ENCODE data around the gene PLK5.

The PLK5 gene

DNA sequence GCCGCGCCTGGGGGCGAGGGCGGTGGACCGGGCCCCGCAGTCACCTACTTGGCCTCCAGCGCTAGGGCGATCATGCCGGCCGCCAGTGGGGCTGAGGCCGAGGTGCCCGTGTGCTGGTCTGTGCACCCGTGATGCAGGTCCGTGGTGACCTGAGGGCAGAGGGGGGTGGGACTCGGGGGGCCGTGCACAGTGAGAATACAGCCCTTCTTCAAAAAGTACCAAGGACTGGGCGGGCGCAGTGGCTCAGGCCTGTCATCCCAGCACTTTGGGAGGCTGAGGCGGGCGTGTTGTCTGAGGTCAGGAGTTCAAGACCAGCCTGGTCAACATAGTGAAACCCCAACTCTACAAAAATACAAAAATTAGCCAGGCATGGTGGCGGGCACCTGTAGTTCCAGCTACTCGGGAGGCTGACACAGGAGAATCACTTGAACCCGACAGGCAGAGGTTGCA, 39.9 kb upstream of the PLK5 start:
- Histone ChIP-seq H3K36me3 (ENCODE audit: insufficient read depth, low read length) (no peaks in the 10 kb centered on the region), H3K27me3 (ENCODE audit: control insufficient read depth in 1 of 2, insufficient read depth in 2 of 2, low read length in 2 of 2) (no peaks in the 10 kb centered on the region), H3K4me3 (ENCODE audit: low read depth in 1 of 2, low read length in 2 of 2) (no peak overlapping the region), H3K27ac (ENCODE audit: low read depth, low read length) (no peak overlapping the region), H3K9me3 (ENCODE audit: low read length) (no peaks in the 10 kb centered on the region), H3K9ac (ENCODE audit: low read length) (no peak overlapping the region), H3K4me1 (ENCODE audit: insufficient read depth, low read length) (no peaks in the 10 kb centered on the region)

DNA sequence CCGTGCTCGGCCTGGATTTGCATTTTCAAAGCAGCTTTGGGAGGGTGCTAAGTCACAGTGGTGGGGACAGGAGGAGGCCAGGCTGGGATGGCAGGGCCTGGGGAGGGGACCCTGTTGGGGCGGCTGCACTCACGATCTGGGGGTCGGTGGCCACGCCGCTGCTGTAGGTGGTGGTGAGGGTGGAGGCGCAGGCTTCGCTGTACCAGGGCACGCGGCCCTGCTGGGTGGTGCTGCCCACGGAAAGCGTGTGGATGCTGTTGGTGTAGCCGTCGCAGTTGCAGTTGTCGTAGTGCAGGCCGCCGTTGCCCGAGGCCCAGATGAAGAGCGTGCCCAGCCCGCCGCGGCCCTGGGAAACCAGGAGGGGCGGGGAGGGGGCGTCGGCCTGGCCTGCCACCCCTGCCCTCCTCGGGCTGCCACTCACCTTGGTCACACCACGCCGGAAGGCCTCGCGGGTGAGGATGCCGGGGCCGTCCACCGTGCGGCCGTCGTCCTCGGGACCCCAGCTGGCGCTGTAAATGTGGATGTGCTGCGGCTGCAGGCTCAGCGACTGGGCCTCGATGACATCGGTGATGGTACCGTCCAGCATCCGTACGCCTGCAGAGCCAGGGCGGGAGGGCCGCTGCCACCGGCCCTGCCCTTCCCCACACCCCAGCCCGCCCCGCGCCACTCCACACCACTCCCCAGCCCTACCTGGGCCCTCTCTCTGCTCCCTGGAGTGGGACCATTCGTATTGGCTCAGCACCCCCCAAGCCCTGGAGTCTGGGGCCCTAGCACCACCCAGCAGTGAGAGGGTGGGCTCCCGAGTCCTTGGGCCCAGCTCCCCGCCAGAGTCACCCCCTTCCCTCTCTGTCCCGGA, 36.9 kb upstream of the PLK5 start:
- Histone ChIP-seq H3K9ac (ENCODE audit: low read length) (no peak overlapping the region), H3K27me3 (ENCODE audit: control insufficient read depth in 1 of 2, insufficient read depth in 2 of 2, low read length in 2 of 2) (peaks cover 0 to 7% of the 10 kb centered on the region in 2 donors)

GRCh38 chr19:1487576-1488281, 36.1 kb upstream of the PLK5 start:
- H3K27me3 ChIP-seq (ENCODE audit: control insufficient read depth in 1 of 2, insufficient read depth in 2 of 2, low read length in 2 of 2) = peaks cover 2 to 11% of the 10 kb centered on the region in 2 donors
- no peaks in the 10 kb centered on the region for H3K36me3 ChIP-seq (ENCODE audit: insufficient read depth, low read length)
- no peak overlapping the region for H3K9ac ChIP-seq (ENCODE audit: low read length)
- H3K4me3 ChIP-seq (ENCODE audit: low read depth in 1 of 2, low read length in 2 of 2) = no peak overlapping the region
- H3K27ac ChIP-seq (ENCODE audit: low read depth, low read length) = no peak overlapping the region
- no peaks in the 10 kb centered on the region for H3K9me3 ChIP-seq (ENCODE audit: low read length)
- H3K4me1 ChIP-seq (ENCODE audit: insufficient read depth, low read length) = peaks cover 6% of the 10 kb centered on the region

More for the DNA sequence above, 36.9 kb upstream of the PLK5 start:
- Histone ChIP-seq H3K4me1 (ENCODE audit: insufficient read depth, low read length) (peaks cover 6% of the 10 kb centered on the region), H3K4me3 (ENCODE audit: low read depth in 1 of 2, low read length in 2 of 2) (no peak overlapping the region), H3K36me3 (ENCODE audit: insufficient read depth, low read length) (no peaks in the 10 kb centered on the region), H3K9me3 (ENCODE audit: low read length) (no peaks in the 10 kb centered on the region), H3K27ac (ENCODE audit: low read depth, low read length) (no peak overlapping the region)

- Histone ChIP-seq H3K36me3 (ENCODE audit: insufficient read depth, low read length) (no peaks in the 10 kb centered on the region), H3K4me1 (ENCODE audit: insufficient read depth, low read length) (peaks cover 6% of the 10 kb centered on the region), H3K4me3 (ENCODE audit: low read depth in 1 of 2, low read length in 2 of 2) (no peak overlapping the region), H3K9me3 (ENCODE audit: low read length) (no peaks in the 10 kb centered on the region), H3K27me3 (ENCODE audit: control insufficient read depth in 1 of 2, insufficient read depth in 2 of 2, low read length in 2 of 2) (peaks cover 5 to 16% of the 10 kb centered on the region in 2 donors), H3K27ac (ENCODE audit: low read depth, low read length) (no peak overlapping the region), H3K9ac (ENCODE audit: low read length) (no peak overlapping the region)
Observed at GRCh38 chr19:1488282-1488601, 35.6 kb upstream of the PLK5 start.

DNA sequence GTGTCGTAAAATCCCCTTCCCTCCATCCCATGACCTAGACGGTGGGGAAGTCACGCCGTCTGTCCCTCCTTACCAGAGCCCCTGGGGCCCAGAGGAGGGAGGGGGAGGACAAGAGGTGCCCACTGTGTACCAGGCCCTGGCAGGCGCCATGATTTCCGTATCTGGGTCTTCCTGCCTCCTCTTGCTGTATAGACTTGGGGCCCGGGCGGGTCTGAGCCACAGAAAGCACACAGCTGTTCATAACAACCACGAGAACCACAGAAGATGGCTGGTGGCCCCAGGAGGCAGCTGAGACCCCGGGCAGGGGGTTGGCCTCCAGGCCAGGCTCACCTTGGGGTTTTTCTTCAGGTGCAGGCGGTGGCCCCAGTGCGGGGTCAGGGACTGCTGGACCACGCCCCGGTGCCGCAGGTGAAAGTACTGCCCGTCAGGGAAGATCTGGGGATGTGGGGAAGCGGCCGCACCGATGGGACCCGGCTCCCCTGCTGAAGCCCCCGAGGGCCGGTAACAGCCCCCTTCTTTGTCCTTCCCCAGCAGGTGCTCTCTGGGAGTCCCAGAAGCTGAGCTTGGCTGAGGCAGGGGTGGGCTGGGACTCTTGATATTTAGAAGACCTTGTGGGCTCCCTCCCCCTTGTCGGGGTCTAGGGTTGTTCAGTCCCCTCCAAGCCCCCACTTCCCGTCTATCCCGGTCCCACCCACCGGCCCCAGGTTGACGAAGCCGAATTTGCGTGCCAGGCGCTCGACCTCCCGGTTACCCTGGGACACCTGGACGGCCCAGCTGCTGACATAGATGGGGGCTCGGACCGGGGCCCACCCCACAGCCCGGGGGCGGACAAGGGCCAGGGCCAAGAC, 34.2 kb upstream of the PLK5 start:
- Histone ChIP-seq H3K27me3 (ENCODE audit: control insufficient read depth in 1 of 2, insufficient read depth in 2 of 2, low read length in 2 of 2) (peaks cover 5 to 18% of the 10 kb centered on the region in 2 donors), H3K4me1 (ENCODE audit: insufficient read depth, low read length) (peaks cover 6% of the 10 kb centered on the region), H3K4me3 (ENCODE audit: low read depth in 1 of 2, low read length in 2 of 2) (peak overlapping the region; percentile 49 to 67), H3K27ac (ENCODE audit: low read depth, low read length) (no peak overlapping the region), H3K36me3 (ENCODE audit: insufficient read depth, low read length) (no peaks in the 10 kb centered on the region), H3K9ac (ENCODE audit: low read length) (peak overlapping the region; percentile 9), H3K9me3 (ENCODE audit: low read length) (no peaks in the 10 kb centered on the region)

DNA sequence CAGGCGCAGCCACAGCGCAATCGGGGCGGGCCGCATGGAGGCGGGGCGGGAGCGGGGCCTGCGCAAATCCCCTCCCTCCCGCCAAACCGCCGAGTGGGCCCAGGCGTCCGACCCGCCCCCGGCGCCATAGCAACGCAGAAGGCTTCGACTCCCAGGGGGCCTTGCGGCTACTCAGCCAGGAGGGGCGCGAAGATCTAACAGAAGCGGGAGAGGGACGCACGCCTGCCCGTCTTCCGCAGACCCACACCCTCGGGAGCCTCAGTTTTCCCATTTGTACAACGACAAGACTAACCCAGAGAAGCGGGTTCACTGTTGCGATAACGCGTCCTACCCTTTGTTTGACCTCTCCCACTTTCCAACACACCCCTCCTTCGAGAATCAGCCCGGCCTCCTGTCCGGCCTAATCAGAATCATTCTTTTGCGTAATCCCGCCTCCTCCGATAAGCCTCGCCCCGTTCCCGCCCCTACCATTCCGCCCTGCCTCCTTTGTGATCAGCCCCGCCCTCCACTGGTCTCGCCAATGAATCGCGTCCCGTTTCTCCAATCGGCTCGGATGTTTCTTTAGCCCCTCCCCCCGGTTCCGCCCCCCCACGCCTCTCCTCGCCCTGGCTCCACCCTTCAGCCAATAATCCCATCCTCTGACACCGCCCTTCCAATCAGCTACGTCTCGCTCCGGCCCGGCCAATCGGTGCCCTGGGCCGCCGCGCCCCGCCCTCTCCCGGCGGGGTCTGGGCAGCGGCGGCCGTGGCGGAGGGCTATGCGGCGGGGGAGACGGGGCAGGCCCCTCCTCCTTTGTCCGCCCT, 33.4 kb upstream of the PLK5 start, which contains the start of gene PCSK4:
Gene PCSK4 (minus strand): TSS at position 40 of the 803 bp plus-strand sequence. CDS start 4 bp downstream, at position 36.
- H3K4me3 ChIP-seq (ENCODE audit: low read depth in 1 of 2, low read length in 2 of 2) = peak within 1 kb of the TSS; percentile 49 to 67
- H3K9me3 ChIP-seq (ENCODE audit: low read length) = no peaks in the 10 kb centered on the region
- peaks cover 6% of the 10 kb centered on the region for H3K4me1 ChIP-seq (ENCODE audit: insufficient read depth, low read length)
- no peaks in the 10 kb centered on the region for H3K36me3 ChIP-seq (ENCODE audit: insufficient read depth, low read length)
- peaks cover 5 to 18% of the 10 kb centered on the region in 2 donors for H3K27me3 ChIP-seq (ENCODE audit: control insufficient read depth in 1 of 2, insufficient read depth in 2 of 2, low read length in 2 of 2)
- H3K27ac ChIP-seq (ENCODE audit: low read depth, low read length) = no peak within 1 kb of the TSS
- H3K9ac ChIP-seq (ENCODE audit: low read length) = peak within 1 kb of the TSS; percentile 9

GRCh38 chr19:1491114-1491848, 32.6 kb upstream of the PLK5 start, which contains the start of gene REEP6:
Gene REEP6, plus strand, starts transcription at chr19:1491181. Its CDS starts 89 bp downstream, at chr19:1491270.
- Histone ChIP-seq H3K36me3 (ENCODE audit: insufficient read depth, low read length) (no peaks in the 10 kb centered on the region), H3K9me3 (ENCODE audit: low read length) (no peaks in the 10 kb centered on the region), H3K9ac (ENCODE audit: low read length) (peak within 1 kb of the TSS; percentile 9), H3K4me3 (ENCODE audit: low read depth in 1 of 2, low read length in 2 of 2) (peak within 1 kb of the TSS; percentile 49 to 67), H3K4me1 (ENCODE audit: insufficient read depth, low read length) (peaks cover 6% of the 10 kb centered on the region), H3K27ac (ENCODE audit: low read depth, low read length) (no peak within 1 kb of the TSS), H3K27me3 (ENCODE audit: control insufficient read depth in 1 of 2, insufficient read depth in 2 of 2, low read length in 2 of 2) (peaks cover 5 to 24% of the 10 kb centered on the region in 2 donors)

DNA sequence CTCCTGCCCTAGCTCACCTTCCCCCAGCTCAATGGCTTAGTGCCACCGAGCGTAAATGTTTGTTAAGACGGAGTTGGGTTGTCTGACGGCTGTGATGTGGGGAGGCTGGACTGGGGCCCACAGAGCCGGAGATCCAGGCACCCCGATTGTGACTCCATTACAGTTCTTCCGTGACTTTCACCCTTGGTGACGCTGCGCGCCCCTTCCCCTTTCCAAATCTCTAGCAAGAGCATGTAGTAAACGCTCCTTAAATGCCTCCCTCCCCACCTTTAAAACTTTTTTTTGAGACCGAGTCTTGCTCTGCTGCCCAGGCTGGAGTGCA, 32.1 kb upstream of the PLK5 start:
- Histone ChIP-seq H3K9me3 (ENCODE audit: low read length) (no peaks in the 10 kb centered on the region), H3K27me3 (ENCODE audit: control insufficient read depth in 1 of 2, insufficient read depth in 2 of 2, low read length in 2 of 2) (peaks cover 5 to 24% of the 10 kb centered on the region in 2 donors), H3K4me1 (ENCODE audit: insufficient read depth, low read length) (peaks cover 6% of the 10 kb centered on the region), H3K9ac (ENCODE audit: low read length) (no peak overlapping the region), H3K4me3 (ENCODE audit: low read depth in 1 of 2, low read length in 2 of 2) (no peak overlapping the region), H3K36me3 (ENCODE audit: insufficient read depth, low read length) (no peaks in the 10 kb centered on the region), H3K27ac (ENCODE audit: low read depth, low read length) (no peak overlapping the region)

- Histone ChIP-seq H3K4me1 (ENCODE audit: insufficient read depth, low read length) (peaks cover 6% of the 10 kb centered on the region), H3K27me3 (ENCODE audit: control insufficient read depth in 1 of 2, insufficient read depth in 2 of 2, low read length in 2 of 2) (peaks cover 5 to 32% of the 10 kb centered on the region in 2 donors), H3K9me3 (ENCODE audit: low read length) (no peaks in the 10 kb centered on the region), H3K4me3 (ENCODE audit: low read depth in 1 of 2, low read length in 2 of 2) (no peak overlapping the region), H3K36me3 (ENCODE audit: insufficient read depth, low read length) (no peaks in the 10 kb centered on the region), H3K9ac (ENCODE audit: low read length) (no peak overlapping the region), H3K27ac (ENCODE audit: low read depth, low read length) (no peak overlapping the region)
Observed at GRCh38 chr19:1492474-1493006, 31.3 kb upstream of the PLK5 start.

Data from muscle layer of colon (tissue), 2 donors.